HepG2 (cell line): ENCODE measurements around the gene KIAA1755.

Experiments used
- FOXP1 ChIP-seq, 2 experiments: fragments of 450-650 bp in 1 of 2; IDR thresholded peaks; 2 replicates each; pipeline ENCODE4 v1.6.1; 2017 to 2018; ENCODE audit warnings: antibody characterized with exemption in 1 of 2
- GTF3A ChIP-seq: sonication (generic); formaldehyde crosslinking; conservative IDR thresholded peaks from 2 replicates; pipeline ENCODE4 v1.4.0; 2020; ENCODE audit warnings: mild to moderate bottlenecking, missing genetic modification reagents
- MAFG ChIP-seq: sonication (generic); formaldehyde crosslinking; IDR thresholded peaks from 2 replicates; pipeline ENCODE4 v1.5.1; 2020; ENCODE audit warnings: mild to moderate bottlenecking, missing genetic modification reagents
- POLR2A ChIP-seq, 2 experiments: IDR thresholded peaks; 2 replicates each; pipeline ENCODE4 v1.6.1; 2011; ENCODE audit warnings: low read depth in 2 of 2, low read length in 2 of 2, mild to moderate bottlenecking in 1 of 2, moderate library complexity in 1 of 2; ENCODE audit not compliant: insufficient read depth in 1 of 2
- RAD21 ChIP-seq: fragments of 450-650 bp; formaldehyde crosslinking; IDR thresholded peaks from 2 replicates; pipeline ENCODE4 v1.5.0; 2020; ENCODE audit warnings: mild to moderate bottlenecking
- SP1 ChIP-seq, 2 experiments: fragments of 450-650 bp in 1 of 2; sonication (generic) in 1 of 2; formaldehyde crosslinking in 1 of 2; IDR thresholded peaks; 2 replicates each; pipeline versions ENCODE4 v1.4.0 to v1.6.1; 2016 to 2020; ENCODE audit warnings: missing genetic modification reagents in 1 of 2
- YY1 ChIP-seq: IDR thresholded peaks from 2 replicates; pipeline ENCODE4 v1.6.1; 2011; ENCODE audit warnings: low read length, low read depth, moderate library complexity, mild to moderate bottlenecking; ENCODE audit not compliant: insufficient read depth, insufficient replicate concordance
- TF ChIP-seq, protein P1 (sequence below): sonication (generic); formaldehyde crosslinking; IDR thresholded peaks from 2 replicates; pipeline ENCODE4 v1.5.0; 2020; ENCODE audit warnings: mild to moderate bottlenecking, missing genetic modification reagents, moderate library complexity
- TF ChIP-seq, protein P2 (sequence below): IDR thresholded peaks from 2 replicates; pipeline ENCODE4 v1.6.1; 2012; ENCODE audit warnings: inconsistent platforms

DNA sequence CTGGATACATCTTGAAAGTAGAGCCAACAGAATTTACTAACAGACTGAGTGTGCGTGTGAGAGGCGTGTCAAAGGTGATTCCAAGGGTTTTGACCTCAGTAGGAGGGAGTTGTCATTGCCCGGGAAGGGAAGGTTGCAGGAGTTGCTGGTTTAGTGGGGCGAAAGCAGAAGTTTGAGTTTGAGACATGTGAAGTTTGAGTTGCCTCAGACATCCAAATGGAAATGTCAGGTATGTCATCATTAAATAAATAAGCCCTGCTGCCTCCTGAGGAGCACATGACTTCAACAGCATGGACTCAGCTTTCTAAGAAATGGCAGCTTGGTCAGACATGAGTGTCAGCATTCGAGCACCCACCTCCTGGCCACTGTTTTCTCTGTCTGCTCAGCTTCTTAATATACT is 68.9 kb downstream of the KIAA1755 start:
- no peak for TF ChIP-seq POLR2A (IDR thresholded peaks at IDR 0.05; ENCODE audit: insufficient read depth in 1 of 2, low read depth in 2 of 2, low read length in 2 of 2)
- TF ChIP-seq, protein P1, sequence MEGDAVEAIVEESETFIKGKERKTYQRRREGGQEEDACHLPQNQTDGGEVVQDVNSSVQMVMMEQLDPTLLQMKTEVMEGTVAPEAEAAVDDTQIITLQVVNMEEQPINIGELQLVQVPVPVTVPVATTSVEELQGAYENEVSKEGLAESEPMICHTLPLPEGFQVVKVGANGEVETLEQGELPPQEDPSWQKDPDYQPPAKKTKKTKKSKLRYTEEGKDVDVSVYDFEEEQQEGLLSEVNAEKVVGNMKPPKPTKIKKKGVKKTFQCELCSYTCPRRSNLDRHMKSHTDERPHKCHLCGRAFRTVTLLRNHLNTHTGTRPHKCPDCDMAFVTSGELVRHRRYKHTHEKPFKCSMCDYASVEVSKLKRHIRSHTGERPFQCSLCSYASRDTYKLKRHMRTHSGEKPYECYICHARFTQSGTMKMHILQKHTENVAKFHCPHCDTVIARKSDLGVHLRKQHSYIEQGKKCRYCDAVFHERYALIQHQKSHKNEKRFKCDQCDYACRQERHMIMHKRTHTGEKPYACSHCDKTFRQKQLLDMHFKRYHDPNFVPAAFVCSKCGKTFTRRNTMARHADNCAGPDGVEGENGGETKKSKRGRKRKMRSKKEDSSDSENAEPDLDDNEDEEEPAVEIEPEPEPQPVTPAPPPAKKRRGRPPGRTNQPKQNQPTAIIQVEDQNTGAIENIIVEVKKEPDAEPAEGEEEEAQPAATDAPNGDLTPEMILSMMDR (CRISPR knock-in tag) = no peak
- no peak for TF ChIP-seq RAD21 (CRISPR knock-in tag)
- no peak for TF ChIP-seq GTF3A
- TF ChIP-seq FOXP1 (IDR thresholded peaks at IDR 0.05) = no peak
- no peak for TF ChIP-seq FOXP1 (CRISPR knock-in tag; IDR thresholded peaks at IDR 0.05)
- TF ChIP-seq MAFG = no peak
- TF ChIP-seq, protein P2, sequence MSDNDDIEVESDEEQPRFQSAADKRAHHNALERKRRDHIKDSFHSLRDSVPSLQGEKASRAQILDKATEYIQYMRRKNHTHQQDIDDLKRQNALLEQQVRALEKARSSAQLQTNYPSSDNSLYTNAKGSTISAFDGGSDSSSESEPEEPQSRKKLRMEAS = no peak
- TF ChIP-seq YY1 = no peak
- no peak for TF ChIP-seq SP1 (IDR thresholded peaks at IDR 0.05)
- no peak for TF ChIP-seq SP1 (CRISPR knock-in tag; IDR thresholded peaks at IDR 0.05)
